HG03558 (cell line): ENCODE measurements around the gene NKIRAS1.
A peak's percentile ranks its signal among the peaks of the same experiment; 100 is the strongest.
"Not testable (repeated sequence)": the region's sequence is repeated elsewhere in the genome, so short reads cannot be mapped to it uniquely, and the experiment has no call there.

Experiments used
- ATAC-seq: cut with Tn5 transposase; IDR thresholded peaks from one replicate; pipeline ENCODE4 v1.9.1; 2021; ENCODE audit warnings: moderate number of reproducible peaks; ENCODE audit not compliant: unreplicated experiment; ENCODE audit errors: extremely low read depth

The NKIRAS1 gene

DNA sequence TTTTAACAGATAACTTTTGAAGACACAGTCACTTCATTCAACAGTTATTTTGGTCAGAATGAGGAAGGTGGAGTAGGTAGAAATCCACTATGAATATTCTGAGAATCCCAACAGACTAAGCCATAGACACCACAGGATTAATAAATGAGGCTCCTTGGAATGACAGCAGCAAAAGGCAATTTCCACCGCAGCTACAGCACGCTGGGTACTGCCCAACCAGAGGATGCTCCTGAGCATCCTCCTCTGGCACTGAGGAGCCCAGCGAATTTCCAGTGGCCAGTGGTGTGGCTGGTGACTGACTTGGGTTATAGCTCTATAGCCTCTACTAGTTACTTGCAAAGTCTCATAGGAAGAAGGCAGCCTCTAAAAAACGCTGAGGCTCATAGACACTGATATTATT lies 24.6 kb upstream of the NKIRAS1 start:
- no peak for ATAC-seq

DNA sequence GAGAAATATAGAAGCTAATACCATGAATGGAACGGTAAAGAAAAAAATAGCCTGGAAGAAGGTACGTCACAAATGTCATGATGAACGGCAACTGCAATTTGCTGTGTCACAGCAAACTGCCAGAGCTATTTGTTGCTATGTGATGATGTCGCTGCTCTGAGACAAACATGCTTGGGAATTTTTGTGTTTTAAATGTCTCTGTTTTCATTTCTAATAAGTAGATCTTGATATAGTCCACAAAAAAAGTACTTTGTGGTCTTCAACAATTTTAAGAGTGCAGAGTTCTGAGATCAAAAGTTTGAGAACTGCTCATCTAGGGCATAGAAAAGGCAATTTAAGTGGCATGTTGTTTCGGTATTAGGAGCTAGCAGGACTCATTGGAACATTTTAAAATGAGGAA lies 24.0 kb upstream of the NKIRAS1 start:
- no peak for ATAC-seq

DNA sequence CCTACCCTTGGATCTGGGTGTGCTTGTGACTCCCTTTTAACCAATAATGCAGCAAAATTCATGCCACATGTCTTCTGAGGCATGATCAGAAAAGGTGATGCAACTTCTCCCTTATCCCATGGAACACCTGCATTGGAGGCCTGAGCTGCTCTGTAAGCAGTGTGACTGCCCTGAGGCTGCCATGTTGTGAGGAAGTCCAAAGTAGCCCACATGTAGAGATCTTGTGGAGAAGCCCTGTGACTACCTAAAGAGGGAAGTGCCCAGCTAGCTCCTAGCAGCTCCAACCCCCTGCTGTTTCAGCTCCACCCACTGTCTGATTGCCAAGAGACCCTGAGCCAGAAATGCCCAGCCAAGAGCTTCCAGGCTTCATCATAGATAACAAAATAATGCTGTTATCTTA lies 21.9 kb upstream of the NKIRAS1 start:
- no peak for ATAC-seq

DNA sequence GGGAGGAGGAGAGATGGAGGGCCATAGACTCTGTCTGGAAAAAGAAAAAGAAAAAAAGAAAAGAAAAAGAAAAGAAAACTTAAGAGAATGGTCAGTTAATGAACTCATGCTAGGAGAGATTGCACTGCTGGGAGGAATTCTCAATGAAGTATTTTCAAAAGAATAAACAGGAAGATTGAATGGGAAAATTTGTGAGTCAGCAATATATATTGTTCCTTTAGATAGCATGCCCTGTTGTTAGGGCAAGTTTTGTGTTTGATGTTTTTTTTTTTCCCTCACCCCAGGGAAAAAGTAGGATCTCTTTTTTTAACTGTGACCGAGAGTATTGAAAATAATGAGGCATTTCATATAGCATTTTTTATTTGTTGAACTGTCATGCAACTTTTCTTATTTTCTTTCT lies 20.5 kb upstream of the NKIRAS1 start:
- ATAC-seq, result no peak

DNA sequence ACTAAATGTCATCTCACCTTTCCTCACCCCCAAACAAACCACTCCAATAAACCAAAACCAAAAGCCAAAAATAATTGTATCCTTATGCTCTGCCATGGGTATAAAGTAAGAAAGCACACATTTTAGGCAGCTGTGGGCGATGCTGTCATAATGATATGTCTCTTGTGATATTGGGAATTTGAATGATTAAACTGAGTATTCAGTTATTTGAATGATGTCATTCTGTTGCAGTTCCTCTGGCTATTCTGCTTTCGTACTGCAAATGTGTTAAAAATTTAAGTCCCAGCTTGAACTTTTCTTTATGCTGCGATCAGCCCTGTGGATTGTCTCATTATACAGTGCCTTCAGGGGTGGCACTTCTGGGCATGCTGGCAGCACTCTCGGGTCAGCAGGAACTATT lies 17.5 kb upstream of the NKIRAS1 start:
- ATAC-seq, result no peak

DNA sequence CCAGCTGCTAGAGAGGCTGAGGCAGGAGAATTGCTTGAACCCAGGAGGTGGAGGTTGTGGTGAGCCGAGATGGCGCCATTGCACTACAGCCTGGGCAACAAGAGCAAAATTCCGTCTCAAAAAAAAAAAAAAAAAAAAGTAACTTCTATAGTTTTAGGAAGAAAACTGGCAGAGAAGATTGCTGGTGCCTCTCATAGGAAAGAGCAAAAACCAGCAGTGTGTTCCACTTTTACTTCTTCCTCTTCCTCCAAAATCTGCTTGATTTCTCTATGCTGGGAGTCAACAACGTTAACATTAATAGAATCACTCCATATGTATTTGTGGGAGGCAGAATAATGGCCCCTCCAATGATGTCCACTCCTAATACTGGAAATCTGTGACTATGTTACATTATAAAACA lies 15.8 kb upstream of the NKIRAS1 start:
- no peak for ATAC-seq

DNA sequence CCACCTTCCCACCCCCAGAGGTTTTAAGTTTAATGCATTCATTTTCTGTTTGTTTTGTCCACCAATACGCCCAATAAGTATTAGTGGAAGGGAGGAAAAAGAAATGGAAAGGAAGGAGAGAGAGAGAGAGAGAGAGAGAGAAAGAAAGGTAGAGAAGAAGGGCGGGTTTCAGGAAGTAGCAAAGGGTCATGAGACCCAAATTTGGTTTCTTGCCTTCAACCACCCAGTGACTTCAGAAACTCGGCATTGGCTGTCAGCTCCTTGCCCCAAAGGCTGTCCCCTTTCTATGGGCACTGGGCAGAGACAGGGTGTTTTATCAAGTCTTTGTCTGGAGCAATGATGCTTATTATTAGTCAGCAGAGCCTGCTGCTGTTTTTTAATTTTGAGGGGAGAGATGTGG lies 14.8 kb upstream of the NKIRAS1 start:
- no peak for ATAC-seq

DNA sequence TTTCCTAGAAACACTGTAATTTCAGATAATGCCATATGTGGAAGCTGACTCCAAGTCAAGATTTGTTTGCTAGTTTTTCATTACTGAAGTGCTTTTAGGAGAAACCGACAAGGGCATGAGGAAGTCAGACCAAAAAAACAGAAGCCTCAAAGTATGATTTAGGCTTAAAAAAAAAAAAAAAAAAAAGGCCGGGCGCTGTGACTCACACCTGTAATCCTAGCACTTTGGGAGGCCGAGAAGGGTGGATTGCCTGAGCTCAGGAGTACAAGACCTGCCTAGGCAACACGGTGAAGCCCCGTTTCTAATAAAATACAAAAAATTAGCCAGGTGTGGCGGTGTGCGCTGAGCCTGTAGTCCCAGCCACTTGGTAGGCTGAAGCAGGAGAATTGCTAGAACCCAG lies 11.7 kb upstream of the NKIRAS1 start:
- no peak for ATAC-seq

DNA sequence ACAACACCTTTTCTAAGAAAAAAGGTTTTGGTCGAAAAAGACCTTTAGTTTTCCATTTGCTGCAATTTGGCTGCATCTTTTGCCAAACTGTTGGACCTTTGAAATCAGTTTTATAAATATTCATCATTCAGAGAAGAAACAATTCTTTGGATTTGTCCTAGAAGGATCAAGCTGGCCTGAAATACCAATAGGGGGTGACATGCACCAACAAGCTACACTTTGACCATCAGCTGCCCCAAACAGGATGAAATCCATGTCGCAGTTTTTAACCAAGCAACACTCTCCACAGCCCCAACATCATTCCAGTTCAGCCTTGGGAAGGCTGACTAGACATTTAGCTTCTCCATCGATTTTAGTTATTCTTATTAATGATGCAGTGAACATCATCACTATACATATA lies 9.9 kb upstream of the NKIRAS1 start:
- no peak for ATAC-seq

DNA sequence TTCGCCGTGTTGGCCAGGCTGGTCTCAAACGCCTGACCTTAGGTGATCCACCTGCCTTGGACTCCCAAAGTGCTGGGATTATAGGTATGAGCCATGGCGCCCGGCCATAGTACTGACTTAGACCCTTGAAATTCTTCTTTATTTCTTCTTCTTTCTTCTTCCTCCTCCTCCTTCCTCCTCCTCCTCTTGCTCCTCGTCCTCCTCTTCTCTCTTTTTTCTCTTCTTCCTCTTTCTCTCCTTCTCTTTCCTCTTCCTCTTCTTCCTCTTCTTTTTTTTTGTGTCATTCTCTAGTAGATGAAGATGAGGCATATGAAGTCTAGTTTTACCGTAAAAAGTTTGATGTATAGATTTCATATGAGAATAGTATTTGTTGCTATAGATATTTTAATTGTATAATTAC lies 9.5 kb upstream of the NKIRAS1 start:
- ATAC-seq, result no peak

DNA sequence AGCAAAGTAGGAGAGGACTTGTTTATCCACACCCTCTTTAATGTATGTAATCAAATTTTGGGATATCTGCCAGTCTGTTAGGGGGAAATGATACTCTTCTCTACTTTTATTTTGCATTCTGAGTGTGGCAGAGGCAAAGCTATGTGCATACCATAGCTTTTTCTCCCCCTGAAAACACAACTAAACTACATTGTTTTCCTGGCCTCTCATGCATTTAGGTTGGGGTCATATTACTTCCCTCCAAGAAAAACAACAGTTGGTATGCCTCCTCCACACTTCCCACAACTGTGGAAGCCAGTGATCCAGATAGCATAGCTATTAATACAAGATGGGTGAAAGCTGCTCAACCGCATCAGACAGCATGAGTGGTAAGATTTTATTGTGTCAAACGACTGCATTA lies 7.0 kb upstream of the NKIRAS1 start:
- ATAC-seq, result no peak

DNA sequence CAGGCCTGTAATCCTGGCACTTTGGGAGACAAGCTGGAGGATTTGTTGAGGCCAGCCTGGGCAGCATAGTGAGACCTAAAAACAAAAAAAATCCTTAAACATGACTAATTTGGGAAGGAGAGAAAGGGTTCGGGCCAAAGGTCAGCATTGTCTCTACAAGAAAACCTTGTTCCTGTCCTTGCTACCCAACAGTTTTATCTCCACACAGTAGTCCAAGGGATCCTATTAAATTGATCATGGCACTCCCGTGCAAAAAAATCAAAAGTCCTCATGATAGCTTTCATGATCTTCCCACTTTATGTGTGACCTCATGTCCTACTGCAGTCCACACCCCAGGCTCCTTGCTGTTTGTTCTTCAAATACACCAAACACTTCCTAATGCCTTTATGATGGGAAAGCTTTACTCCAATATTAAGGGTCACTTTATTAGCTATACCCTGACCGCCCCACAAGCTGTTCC lies 4.3 kb upstream of the NKIRAS1 start:
- ATAC-seq, result no peak

DNA sequence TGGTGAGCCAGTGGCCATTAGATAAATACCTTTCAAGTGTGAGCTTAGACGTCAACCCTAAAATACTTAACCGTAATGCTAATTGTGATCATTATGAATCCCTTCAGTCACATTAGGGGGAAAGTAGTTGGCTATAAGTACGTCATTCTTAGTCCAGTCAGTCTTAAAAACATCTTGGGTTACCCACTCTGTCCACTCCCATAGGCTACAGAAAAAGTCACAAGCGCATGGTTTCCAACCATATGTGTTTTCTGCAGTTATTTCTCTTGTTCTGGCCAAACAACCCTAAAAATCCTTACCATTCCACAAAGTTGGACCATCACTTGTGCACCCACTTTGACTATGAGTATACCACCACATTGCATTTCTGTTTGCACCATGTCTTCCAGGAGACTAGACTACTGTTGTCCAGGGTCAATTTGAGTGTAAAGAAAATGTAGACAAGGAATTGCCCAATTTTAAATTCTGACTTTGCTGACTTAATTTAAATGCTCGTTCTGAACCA lies 3.4 kb upstream of the NKIRAS1 start:
- ATAC-seq, result no peak

DNA sequence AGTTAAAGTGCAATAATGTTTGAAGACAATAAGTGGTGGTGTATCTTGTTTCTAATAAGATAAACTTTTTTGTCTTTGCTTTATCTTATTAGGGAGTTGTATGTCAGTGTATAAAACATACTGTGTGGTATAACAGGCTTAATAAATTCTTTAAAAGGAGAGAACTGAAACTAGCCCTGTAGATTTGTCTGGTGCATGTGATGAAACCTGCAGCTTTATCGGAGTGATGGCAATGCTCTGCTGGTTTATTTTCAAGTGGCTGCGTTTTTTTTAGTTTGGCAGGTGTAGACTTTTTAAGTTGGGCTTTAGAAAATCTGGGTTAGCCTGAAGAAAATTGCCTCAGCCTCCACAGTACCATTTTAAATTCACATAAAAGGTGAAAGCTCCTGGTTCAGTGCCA lies 2.8 kb upstream of the NKIRAS1 start:
- ATAC-seq, result no peak

DNA sequence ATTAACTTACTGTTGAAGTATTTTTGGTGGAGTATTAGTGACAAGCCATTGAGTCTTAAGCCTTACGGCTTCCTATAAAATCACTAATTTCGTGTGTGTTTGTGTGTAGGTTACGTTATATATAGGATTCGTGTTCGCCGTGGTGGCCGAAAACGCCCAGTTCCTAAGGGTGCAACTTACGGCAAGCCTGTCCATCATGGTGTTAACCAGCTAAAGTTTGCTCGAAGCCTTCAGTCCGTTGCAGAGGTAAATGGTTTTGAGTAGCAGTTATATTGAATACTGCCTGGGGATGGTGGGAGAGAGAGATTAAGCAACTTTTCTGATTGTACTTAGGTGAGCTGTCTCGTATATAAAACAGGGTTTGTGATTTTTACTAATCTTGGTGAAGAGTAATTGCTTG lies 1.5 kb upstream of the NKIRAS1 start:
- not testable (repeated sequence) for ATAC-seq

DNA sequence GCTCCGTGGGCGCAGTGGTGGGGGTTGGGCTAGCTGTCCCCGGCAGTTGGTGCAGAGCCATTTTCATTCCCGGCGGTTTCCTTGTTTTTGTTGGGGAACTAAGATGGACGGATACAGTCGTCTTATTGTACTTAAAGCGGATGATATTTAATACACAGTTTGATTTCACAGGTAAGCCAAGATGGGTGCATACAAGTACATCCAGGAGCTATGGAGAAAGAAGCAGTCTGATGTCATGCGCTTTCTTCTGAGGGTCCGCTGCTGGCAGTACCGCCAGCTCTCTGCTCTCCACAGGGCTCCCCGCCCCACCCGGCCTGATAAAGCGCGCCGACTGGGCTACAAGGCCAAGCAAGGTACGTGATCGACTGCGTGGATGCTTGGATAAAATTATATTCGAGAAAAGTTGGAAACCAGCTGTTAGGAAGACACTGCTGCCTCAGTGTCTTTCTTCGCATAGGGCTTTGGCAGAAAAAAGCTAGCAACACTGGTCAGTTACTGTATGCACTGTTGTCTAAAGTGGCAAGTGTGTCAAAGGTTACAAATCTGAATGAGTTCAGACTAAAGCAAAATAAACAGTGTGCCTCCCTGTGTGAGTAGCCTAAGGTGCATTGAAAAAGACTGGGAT lies 1.0 kb upstream of the NKIRAS1 start:
- ATAC-seq, result not testable (repeated sequence)

DNA sequence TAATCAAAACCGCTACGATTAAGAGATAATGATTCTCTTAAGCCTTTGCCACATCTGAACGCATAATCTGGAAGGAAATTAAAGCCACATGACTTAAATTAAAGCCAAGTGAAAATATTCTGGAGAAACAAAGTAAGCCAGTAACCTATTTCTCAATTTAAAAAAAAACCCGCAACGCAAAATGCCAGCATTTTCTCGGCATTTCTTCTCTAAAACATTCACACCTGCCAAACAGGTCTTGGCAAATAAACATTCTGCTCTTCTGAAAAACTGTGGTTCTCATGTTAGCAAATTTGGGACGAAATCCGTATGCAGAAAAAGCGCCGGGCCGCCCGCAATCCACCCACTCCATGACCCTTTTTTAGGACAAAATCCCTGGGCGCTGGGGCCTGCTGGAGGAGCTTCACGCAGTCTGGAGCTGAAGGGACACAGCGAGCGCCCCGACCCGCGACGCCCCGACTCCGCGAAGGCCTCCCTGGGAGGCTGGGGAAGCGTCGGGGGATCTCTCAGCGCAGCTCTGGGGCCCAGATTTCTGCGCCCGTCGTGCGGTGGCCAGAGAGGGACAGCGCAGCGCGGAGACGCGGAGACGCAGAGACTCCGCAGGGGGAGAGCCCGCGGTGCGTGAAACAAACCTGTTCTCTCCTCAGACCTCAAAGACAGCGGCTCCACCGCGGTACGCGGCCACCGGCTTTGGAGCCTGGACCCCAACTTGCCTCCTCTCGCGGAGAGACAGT lies 471 bp downstream of the NKIRAS1 start:
- ATAC-seq, result peak; percentile 24

DNA sequence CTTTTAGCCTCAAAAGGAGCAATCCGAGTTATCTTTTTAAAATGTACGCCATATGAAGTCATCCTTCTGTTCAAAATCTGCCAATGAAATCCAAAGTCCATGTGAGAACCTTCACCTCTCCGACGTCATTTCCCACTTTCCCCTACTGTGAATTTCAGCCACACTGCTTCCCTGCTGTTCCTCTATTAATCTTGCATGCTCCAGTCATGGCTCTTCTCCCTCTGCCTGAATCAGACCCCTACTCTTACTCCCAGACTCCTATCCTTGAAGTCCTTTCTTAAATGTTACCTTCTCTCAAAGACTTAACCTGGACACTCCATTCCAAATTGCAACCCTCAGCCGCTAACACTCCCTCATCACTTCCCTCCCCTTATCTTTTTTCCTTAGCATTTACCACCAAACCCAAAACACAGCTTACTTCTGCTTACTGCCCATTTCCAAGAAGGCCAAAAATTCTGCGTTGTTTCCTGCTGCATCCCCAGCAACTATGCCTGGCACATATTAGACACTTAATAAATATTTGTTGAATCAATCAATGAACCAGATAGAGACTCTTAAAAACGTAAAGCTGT lies 1.2 kb downstream of the NKIRAS1 start:
- ATAC-seq, result no peak

DNA sequence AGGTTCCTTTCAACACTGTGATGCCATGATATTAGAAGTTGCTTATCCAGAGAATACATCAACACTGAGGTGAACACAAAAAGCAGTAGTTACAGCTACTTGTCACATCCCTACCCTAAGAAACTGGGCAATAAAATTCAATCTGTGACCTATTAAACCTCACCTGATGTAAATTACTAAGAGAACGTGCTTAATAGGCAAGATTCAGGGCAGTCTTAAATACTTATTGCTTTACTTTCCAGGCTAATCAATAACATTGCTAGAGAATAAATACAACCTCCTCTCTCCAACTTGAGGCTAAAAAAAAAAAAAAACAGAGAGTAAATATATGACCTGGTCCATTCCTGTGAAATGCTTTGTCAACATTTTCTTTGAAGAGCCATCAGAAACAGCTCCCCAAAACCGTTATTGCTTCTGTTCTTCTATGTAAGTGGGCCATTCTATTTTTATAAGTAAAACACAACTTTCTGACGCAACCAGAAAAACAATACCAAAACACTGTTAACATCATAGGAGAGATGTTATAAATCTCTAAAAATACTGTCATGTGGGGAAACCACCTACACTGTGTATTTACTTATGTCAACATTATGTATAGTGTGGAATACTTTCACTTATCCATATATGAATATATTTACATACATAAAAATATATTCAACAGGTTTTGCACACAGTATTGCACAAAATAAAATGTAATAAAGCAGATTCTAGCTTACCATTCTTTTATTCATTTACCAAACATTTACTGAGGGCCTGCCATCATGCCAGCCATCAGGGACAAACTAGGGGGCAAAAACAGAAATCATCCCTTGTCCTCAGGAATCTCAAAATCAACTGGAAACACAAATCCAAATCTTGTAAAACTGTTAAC lies 2.7 kb downstream of the NKIRAS1 start:
- ATAC-seq, result no peak

DNA sequence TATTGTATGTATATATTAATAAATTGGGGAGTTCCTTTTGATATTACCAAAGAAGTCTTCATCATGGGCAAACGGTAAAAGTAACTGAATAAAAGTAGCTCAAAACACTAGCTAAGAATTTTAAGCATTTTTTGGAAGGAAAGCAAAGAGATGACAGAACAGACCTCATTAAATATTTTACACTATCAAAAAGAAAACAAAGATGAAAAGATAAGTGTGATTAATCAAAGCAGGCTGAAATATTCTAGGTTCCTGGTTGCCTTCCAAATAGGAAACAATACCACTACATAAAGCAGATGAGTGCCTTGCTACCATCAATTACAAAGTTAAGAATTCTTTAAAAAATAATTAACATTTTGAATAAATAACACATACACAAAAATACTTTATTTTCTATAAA lies 3.6 kb downstream of the NKIRAS1 start:
- ATAC-seq, result no peak

DNA sequence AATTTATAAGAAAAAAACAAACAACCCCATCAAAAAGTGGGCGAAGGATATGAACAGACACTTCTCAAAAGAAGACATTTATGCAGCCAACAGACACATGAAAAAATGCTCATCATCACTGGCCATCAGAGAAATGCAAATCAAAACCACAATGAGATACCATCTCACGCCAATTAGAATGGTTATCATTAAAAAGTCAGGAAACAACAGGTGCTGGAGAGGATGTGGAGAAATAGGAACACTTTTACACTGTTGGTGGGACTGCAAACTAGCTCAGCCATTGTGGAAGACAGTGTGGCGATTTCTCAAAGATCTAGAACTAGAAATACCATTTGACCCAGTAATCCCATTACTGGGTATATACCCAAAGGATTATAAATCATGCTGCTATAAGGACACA lies 4.5 kb downstream of the NKIRAS1 start:
- ATAC-seq, result not testable (repeated sequence)
